ENCODE data around the gene ACAA2. TPM values are rescaled to one million over a fixed set of nuclear protein-coding genes. Genes with fewer than 3 reads are reported as not detected.

ACAA2 gene
- total and polyA plus RNA-seq, 2 donors: 45.4 to 57.3 TPM

- no peaks in the 10 kb centered on the region for H3K4me1 ChIP-seq (ENCODE audit: insufficient read depth)
- WGBS: 84% methylated on average over 10 of the region's 10 CpGs
Observed at GRCh38 chr18:49761771-49762170, 51.6 kb downstream of the ACAA2 start.

GRCh38 chr18:49758263-49758610 is 55.1 kb downstream of the ACAA2 start:
- 90% methylated on average over 5 of the region's 5 CpGs for WGBS
- Histone ChIP-seq H3K27ac (ENCODE audit: low read depth) (no peak overlapping the region), H3K36me3 (ENCODE audit: insufficient read depth) (no peaks in the 10 kb centered on the region), H3K4me1 (ENCODE audit: insufficient read depth) (no peaks in the 10 kb centered on the region), H3K4me3 (ENCODE audit: low read depth, low read length) (no peak overlapping the region)
- no peak for DNase-seq (ENCODE audit: extremely low spot score)

More at GRCh38 chr18:49761771-49762170, 51.6 kb downstream of the ACAA2 start:
- no peak overlapping the region for H3K4me3 ChIP-seq (ENCODE audit: low read depth, low read length)
- DNase-seq (ENCODE audit: extremely low spot score): no peak
- no peaks in the 10 kb centered on the region for H3K36me3 ChIP-seq (ENCODE audit: insufficient read depth)
- H3K27ac ChIP-seq (ENCODE audit: low read depth): no peak overlapping the region

GRCh38 chr18:49757513-49758262 is 55.6 kb downstream of the ACAA2 start:
- no peak overlapping the region for H3K4me3 ChIP-seq (ENCODE audit: low read depth, low read length)
- no peak for DNase-seq (ENCODE audit: extremely low spot score)
- no peak overlapping the region for H3K27ac ChIP-seq (ENCODE audit: low read depth)
- H3K4me1 ChIP-seq (ENCODE audit: insufficient read depth): no peaks in the 10 kb centered on the region
- H3K36me3 ChIP-seq (ENCODE audit: insufficient read depth): no peaks in the 10 kb centered on the region
- WGBS: 84% methylated on average over 23 of the region's 23 CpGs

- H3K4me3 ChIP-seq (ENCODE audit: low read depth, low read length): no peak overlapping the region
- H3K36me3 ChIP-seq (ENCODE audit: insufficient read depth): no peaks in the 10 kb centered on the region
- H3K27ac ChIP-seq (ENCODE audit: low read depth): no peak overlapping the region
- WGBS: 95% methylated on average over 9 of the region's 9 CpGs
- H3K4me1 ChIP-seq (ENCODE audit: insufficient read depth): no peaks in the 10 kb centered on the region
- DNase-seq (ENCODE audit: extremely low spot score): no peak
Observed at GRCh38 chr18:49756671-49757362, 56.5 kb downstream of the ACAA2 start.

- Histone ChIP-seq H3K36me3 (ENCODE audit: insufficient read depth) (no peaks in the 10 kb centered on the region), H3K27ac (ENCODE audit: low read depth) (no peak overlapping the region), H3K4me3 (ENCODE audit: low read depth, low read length) (no peak overlapping the region), H3K4me1 (ENCODE audit: insufficient read depth) (no peaks in the 10 kb centered on the region)
- WGBS: 83% methylated on average over 6 of the region's 6 CpGs
- DNase-seq (ENCODE audit: extremely low spot score): no peak
Observed at GRCh38 chr18:49756135-49756534, 57.2 kb downstream of the ACAA2 start.

GRCh38 chr18:49755489-49755888 is 57.8 kb downstream of the ACAA2 start:
- WGBS: 93% methylated on average over 6 of the region's 6 CpGs

GRCh38 chr18:49754866-49755265 is 58.5 kb downstream of the ACAA2 start:
- 91% methylated on average over 6 of the region's 6 CpGs for WGBS
- no peak overlapping the region for H3K4me3 ChIP-seq (ENCODE audit: low read depth, low read length)
- DNase-seq (ENCODE audit: extremely low spot score): no peak
- H3K36me3 ChIP-seq (ENCODE audit: insufficient read depth): no peaks in the 10 kb centered on the region
- no peaks in the 10 kb centered on the region for H3K4me1 ChIP-seq (ENCODE audit: insufficient read depth)
- H3K27ac ChIP-seq (ENCODE audit: low read depth): no peak overlapping the region

More at GRCh38 chr18:49755489-49755888, 57.8 kb downstream of the ACAA2 start:
- Histone ChIP-seq H3K36me3 (ENCODE audit: insufficient read depth) (no peaks in the 10 kb centered on the region), H3K4me1 (ENCODE audit: insufficient read depth) (no peaks in the 10 kb centered on the region), H3K4me3 (ENCODE audit: low read depth, low read length) (no peak overlapping the region), H3K27ac (ENCODE audit: low read depth) (no peak overlapping the region)
- DNase-seq (ENCODE audit: extremely low spot score): no peak

- H3K27ac ChIP-seq (ENCODE audit: low read depth): no peak overlapping the region
- H3K4me1 ChIP-seq (ENCODE audit: insufficient read depth): no peaks in the 10 kb centered on the region
- H3K4me3 ChIP-seq (ENCODE audit: low read depth, low read length): no peak overlapping the region
- 98% methylated on average over 1 of the region's 1 CpG for WGBS
- no peaks in the 10 kb centered on the region for H3K36me3 ChIP-seq (ENCODE audit: insufficient read depth)
- no peak for DNase-seq (ENCODE audit: extremely low spot score)
Observed at GRCh38 chr18:49753643-49754042, 59.7 kb downstream of the ACAA2 start.

GRCh38 chr18:49752095-49752457 is 61.3 kb downstream of the ACAA2 start:
- Histone ChIP-seq H3K27ac (ENCODE audit: low read depth) (no peak overlapping the region), H3K36me3 (ENCODE audit: insufficient read depth) (no peaks in the 10 kb centered on the region), H3K4me1 (ENCODE audit: insufficient read depth) (no peaks in the 10 kb centered on the region), H3K4me3 (ENCODE audit: low read depth, low read length) (no peak overlapping the region)
- 68% methylated on average over 4 of the region's 4 CpGs for WGBS
- DNase-seq (ENCODE audit: extremely low spot score): no peak

GRCh38 chr18:49751427-49752094 is 61.8 kb downstream of the ACAA2 start:
- 81% methylated on average over 8 of the region's 8 CpGs for WGBS
- DNase-seq (ENCODE audit: extremely low spot score): no peak

GRCh38 chr18:49749563-49749962 is 63.8 kb downstream of the ACAA2 start:
- Histone ChIP-seq H3K27ac (ENCODE audit: low read depth) (no peak overlapping the region), H3K4me3 (ENCODE audit: low read depth, low read length) (no peak overlapping the region), H3K36me3 (ENCODE audit: insufficient read depth) (no peaks in the 10 kb centered on the region), H3K4me1 (ENCODE audit: insufficient read depth) (no peaks in the 10 kb centered on the region)
- no peak for DNase-seq (ENCODE audit: extremely low spot score)
- WGBS: 68% methylated on average over 8 of the region's 8 CpGs

More at GRCh38 chr18:49751427-49752094, 61.8 kb downstream of the ACAA2 start:
- Histone ChIP-seq H3K4me3 (ENCODE audit: low read depth, low read length) (no peak overlapping the region), H3K4me1 (ENCODE audit: insufficient read depth) (no peaks in the 10 kb centered on the region), H3K36me3 (ENCODE audit: insufficient read depth) (no peaks in the 10 kb centered on the region), H3K27ac (ENCODE audit: low read depth) (no peak overlapping the region)

GRCh38 chr18:49747876-49748275 is 65.5 kb downstream of the ACAA2 start:
- WGBS: 54% methylated on average over 5 of the region's 5 CpGs
- no peaks in the 10 kb centered on the region for H3K4me1 ChIP-seq (ENCODE audit: insufficient read depth)
- H3K4me3 ChIP-seq (ENCODE audit: low read depth, low read length): no peak overlapping the region
- H3K36me3 ChIP-seq (ENCODE audit: insufficient read depth): no peaks in the 10 kb centered on the region
- H3K27ac ChIP-seq (ENCODE audit: low read depth): no peak overlapping the region
- DNase-seq (ENCODE audit: extremely low spot score): no peak

- Histone ChIP-seq H3K27ac (ENCODE audit: low read depth) (no peak overlapping the region), H3K36me3 (ENCODE audit: insufficient read depth) (no peaks in the 10 kb centered on the region), H3K4me3 (ENCODE audit: low read depth, low read length) (no peak overlapping the region), H3K4me1 (ENCODE audit: insufficient read depth) (no peaks in the 10 kb centered on the region)
- no peak for DNase-seq (ENCODE audit: extremely low spot score)
- 94% methylated on average over 11 of the region's 11 CpGs for WGBS
Observed at GRCh38 chr18:49745045-49746014, 68.0 kb downstream of the ACAA2 start.
